Measurements from ENCODE around the gene ART4. TPM values are rescaled to one million over a fixed set of nuclear protein-coding genes. Genes with fewer than 3 reads are reported as not detected.
A peak's percentile ranks its signal among the peaks of the same experiment; 100 is the strongest.

ART4 gene
- total RNA-seq, 2 donors from 2014 or later, result 38.0 to 66.6 TPM

- H3K4me3 ChIP-seq, result no peak overlapping the region
- no peak overlapping the region for H3K27ac ChIP-seq
- DNase-seq (ENCODE audit: low spot score) (no peak), ATAC-seq (ENCODE audit: insufficient number of reproducible peaks, low FRiP score, low read depth) (no peak)
- peaks cover 16 to 35% of the 10 kb centered on the region in 2 donors for H3K4me1 ChIP-seq (ENCODE audit: control insufficient read depth in 1 of 2, low read depth in 2 of 2)
- H3K36me3 ChIP-seq, result no peaks in the 10 kb centered on the region
- no peak for TF ChIP-seq CTCF (IDR thresholded peaks at IDR 0.05)
- H3K9me3 ChIP-seq, result no peaks in the 10 kb centered on the region
- H3K27me3 ChIP-seq (replicated peaks; ENCODE audit: insufficient read depth), result no peaks in the 10 kb centered on the region
Measured at GRCh38 chr12:14852880-14853279, 9.6 kb upstream of the ART4 start.

DNA sequence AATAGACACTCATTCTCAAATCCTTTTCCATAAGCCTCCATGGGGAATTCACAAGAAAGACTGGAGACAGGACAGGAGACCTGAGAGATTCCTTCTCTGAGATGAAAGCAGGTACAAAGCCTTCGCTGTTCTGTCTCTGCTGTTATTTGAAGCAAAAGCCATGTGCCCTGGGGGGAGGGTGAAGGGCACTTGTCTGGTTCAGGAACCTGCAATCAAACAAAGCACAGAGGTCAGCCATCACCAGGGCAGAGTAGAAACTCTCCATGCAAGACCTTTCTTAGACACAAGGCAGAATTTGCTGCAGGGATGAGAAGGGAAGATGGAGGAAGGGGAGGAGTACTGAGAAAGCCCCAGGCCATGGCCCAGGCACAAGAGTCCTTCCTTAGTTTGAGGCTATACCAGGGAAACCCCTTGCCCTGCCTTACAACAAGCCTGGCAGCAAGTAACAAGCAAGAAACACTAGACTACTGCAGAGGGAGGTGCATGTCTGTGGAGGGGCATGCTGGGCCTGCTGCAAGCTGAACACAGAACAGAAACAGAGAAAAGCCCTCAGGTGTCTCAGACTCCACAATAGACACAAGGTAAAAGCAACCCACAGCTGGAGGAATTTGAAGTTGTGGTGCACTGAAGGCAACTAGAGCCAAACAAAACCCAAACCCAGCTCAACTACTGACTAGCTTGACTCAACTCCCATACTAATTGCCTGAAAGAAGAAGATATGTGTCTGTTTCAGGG lies 7.8 kb upstream of the ART4 start:
- ATAC-seq (ENCODE audit: insufficient number of reproducible peaks, low FRiP score, low read depth) (no peak), DNase-seq (ENCODE audit: low spot score) (no peak)
- no peak overlapping the region for H3K27ac ChIP-seq
- no peaks in the 10 kb centered on the region for H3K27me3 ChIP-seq (replicated peaks; ENCODE audit: insufficient read depth)
- TF ChIP-seq CTCF (IDR thresholded peaks at IDR 0.05), result no peak
- no peaks in the 10 kb centered on the region for H3K36me3 ChIP-seq
- H3K9me3 ChIP-seq, result no peaks in the 10 kb centered on the region
- H3K4me1 ChIP-seq (ENCODE audit: control insufficient read depth in 1 of 2, low read depth in 2 of 2), result peaks cover 27 to 53% of the 10 kb centered on the region in 2 donors
- H3K4me3 ChIP-seq, result no peak overlapping the region

DNA sequence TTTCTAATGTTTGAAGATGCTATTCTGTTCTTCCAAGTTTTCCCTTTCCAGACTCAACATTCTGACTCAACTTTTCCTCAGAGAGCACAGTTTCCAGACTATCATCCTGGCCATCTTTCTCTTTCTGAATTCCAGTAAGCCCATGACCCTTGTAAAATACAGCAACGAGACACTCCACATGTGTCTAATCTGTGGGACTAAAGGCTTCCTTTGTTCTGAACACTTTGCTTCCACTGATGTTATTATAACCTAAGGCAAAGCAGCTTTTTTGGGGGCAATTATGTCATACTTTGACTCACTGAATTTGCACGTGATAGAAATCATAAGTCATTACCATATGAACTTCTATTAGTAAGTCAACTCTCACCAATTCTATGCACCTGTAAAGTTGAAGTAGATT lies 6.3 kb upstream of the ART4 start:
- DNase-seq (ENCODE audit: low spot score), result no peak
- H3K36me3 ChIP-seq, result no peaks in the 10 kb centered on the region
- no peak for TF ChIP-seq CTCF (IDR thresholded peaks at IDR 0.05)
- no peaks in the 10 kb centered on the region for H3K9me3 ChIP-seq
- peak overlapping the region; percentile 37 for H3K27ac ChIP-seq
- peak; percentile 54 for ATAC-seq (ENCODE audit: insufficient number of reproducible peaks, low FRiP score, low read depth)
- H3K4me3 ChIP-seq, result no peak overlapping the region
- H3K4me1 ChIP-seq (ENCODE audit: control insufficient read depth in 1 of 2, low read depth in 2 of 2), result peaks cover 32 to 55% of the 10 kb centered on the region in 2 donors
- no peaks in the 10 kb centered on the region for H3K27me3 ChIP-seq (replicated peaks; ENCODE audit: insufficient read depth)

DNA sequence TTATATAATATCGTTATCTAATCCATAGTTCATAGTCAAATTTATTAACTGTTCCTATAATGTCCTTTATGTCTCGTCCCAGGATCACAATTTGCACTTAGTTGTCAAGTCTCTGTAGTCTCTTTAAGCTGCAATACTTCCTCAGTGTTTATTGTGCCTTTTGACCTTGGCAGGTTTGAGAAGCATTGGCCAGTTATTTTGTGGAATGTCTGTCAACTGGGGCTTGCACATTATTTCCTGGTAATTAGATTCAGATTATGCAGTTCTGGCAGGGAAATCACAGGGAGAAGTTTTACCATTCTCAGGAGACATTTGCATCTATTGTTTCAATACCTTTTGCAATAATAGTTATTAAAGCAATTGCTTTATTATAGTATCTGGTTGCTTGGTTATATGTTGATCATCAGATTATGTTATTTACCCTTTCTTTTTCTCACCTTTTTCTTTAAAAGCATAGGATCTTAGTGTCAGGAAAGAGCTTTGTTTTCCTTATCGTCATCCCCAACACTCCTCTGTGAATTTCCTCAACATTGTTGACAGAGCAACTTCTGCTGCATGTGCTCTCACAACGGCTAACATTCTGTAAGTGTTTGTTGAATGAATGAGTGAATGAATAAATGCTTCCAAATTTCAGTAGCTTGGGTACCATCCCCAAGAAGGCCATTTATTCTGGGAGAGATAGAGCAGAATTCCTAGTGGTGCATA lies 3.7 kb upstream of the ART4 start:
- no peak for DNase-seq (ENCODE audit: low spot score)
- H3K27ac ChIP-seq, result peak overlapping the region; percentile 17 to 80
- H3K36me3 ChIP-seq, result no peaks in the 10 kb centered on the region
- no peak for TF ChIP-seq CTCF (IDR thresholded peaks at IDR 0.05)
- no peak overlapping the region for H3K4me3 ChIP-seq
- H3K9me3 ChIP-seq, result no peaks in the 10 kb centered on the region
- H3K4me1 ChIP-seq (ENCODE audit: control insufficient read depth in 1 of 2, low read depth in 2 of 2), result peaks cover 34 to 68% of the 10 kb centered on the region in 2 donors
- H3K27me3 ChIP-seq (replicated peaks; ENCODE audit: insufficient read depth), result no peaks in the 10 kb centered on the region
- no peak for ATAC-seq (ENCODE audit: insufficient number of reproducible peaks, low FRiP score, low read depth)

DNA sequence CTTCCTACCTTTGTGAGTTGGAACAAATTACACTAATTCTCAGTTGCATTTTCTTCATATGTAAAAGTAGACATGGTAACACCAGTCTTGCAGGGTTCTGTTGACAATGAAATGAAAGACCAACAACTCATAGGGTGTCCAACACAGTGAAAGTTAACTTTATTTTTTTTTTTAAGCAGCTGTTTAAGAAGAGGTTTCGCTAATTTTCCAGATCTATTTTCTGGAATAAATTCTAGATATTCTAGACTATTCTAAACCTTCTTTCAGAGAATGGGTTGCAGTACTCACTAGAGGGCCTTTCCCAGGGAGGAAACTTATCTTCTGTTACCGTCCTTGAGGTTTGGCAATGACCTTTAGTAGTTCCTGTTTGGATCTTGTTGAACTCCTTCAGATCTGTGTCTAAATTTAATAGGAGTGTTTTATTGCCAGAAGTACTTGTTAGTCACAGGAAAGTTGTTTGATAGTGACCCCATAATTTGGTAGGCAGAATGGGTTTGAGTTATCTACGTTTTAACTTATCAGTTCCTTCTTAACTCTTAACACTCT lies 2.8 kb upstream of the ART4 start:
- peak overlapping the region; percentile 53 to 80 for H3K27ac ChIP-seq

More for the DNA sequence above, 2.8 kb upstream of the ART4 start:
- DNase-seq (ENCODE audit: low spot score) (no peak), ATAC-seq (ENCODE audit: insufficient number of reproducible peaks, low FRiP score, low read depth) (no peak)
- TF ChIP-seq CTCF (IDR thresholded peaks at IDR 0.05), result no peak
- Histone ChIP-seq H3K4me3 (no peak overlapping the region), H3K36me3 (no peaks in the 10 kb centered on the region), H3K9me3 (no peaks in the 10 kb centered on the region), H3K27me3 (replicated peaks; ENCODE audit: insufficient read depth) (no peaks in the 10 kb centered on the region), H3K4me1 (ENCODE audit: control insufficient read depth in 1 of 2, low read depth in 2 of 2) (peaks cover 37 to 76% of the 10 kb centered on the region in 2 donors)
